NK-92 (cell line): ENCODE measurements around the gene SLC26A9.
"Not testable (repeated sequence)": the region's sequence is repeated elsewhere in the genome, so short reads cannot be mapped to it uniquely, and the experiment has no call there.

Source experiments
- DNase-seq: peaks from one replicate; lab custom pipeline; 2025; ENCODE audit not compliant: unreplicated experiment; lab: John Stamatoyannopoulos, UW

SLC26A9 gene

GRCh38 chr1:205896351-205896750 lies 46.9 kb downstream of the SLC26A9 start:
- DNase-seq = no peak

- not testable (repeated sequence) for DNase-seq
Measured at GRCh38 chr1:205894119-205894518, 49.1 kb downstream of the SLC26A9 start.

GRCh38 chr1:205892175-205892574 lies 51.1 kb downstream of the SLC26A9 start:
- not testable (repeated sequence) for DNase-seq

GRCh38 chr1:205891481-205891880 lies 51.8 kb downstream of the SLC26A9 start:
- not testable (repeated sequence) for DNase-seq

GRCh38 chr1:205890631-205891030 lies 52.6 kb downstream of the SLC26A9 start:
- not testable (repeated sequence) for DNase-seq

- DNase-seq = not testable (repeated sequence)
Measured at GRCh38 chr1:205889706-205890105, 53.5 kb downstream of the SLC26A9 start.

GRCh38 chr1:205889006-205889405 lies 54.2 kb downstream of the SLC26A9 start:
- DNase-seq = not testable (repeated sequence)

- no peak for DNase-seq
Measured at GRCh38 chr1:205883792-205884191, 59.5 kb downstream of the SLC26A9 start.

GRCh38 chr1:205880923-205881322 lies 62.3 kb downstream of the SLC26A9 start:
- no peak for DNase-seq

GRCh38 chr1:205879974-205880373 lies 63.3 kb downstream of the SLC26A9 start:
- no peak for DNase-seq

GRCh38 chr1:205878026-205878425 lies 65.2 kb downstream of the SLC26A9 start:
- no peak for DNase-seq

- DNase-seq = not testable (repeated sequence)
Measured at GRCh38 chr1:205873148-205873547, 70.1 kb downstream of the SLC26A9 start.

- no peak for DNase-seq
Measured at GRCh38 chr1:205870236-205870635, 73.0 kb downstream of the SLC26A9 start.
